Activated T-cell treated with anti-CD3 and anti-CD28 coated beads for 48 hours (primary cell): Measurements from ENCODE around the gene UGT1A6.
"Not testable (repeated sequence)": the region's sequence is repeated elsewhere in the genome, so short reads cannot be mapped to it uniquely, and the experiment has no call there.

Experiments used
- DNase-seq: peaks from one replicate; pipeline ENCODE4 v3.0.0-alpha.2; 2020; ENCODE audit warnings: low read depth

Gene UGT1A6

DNA sequence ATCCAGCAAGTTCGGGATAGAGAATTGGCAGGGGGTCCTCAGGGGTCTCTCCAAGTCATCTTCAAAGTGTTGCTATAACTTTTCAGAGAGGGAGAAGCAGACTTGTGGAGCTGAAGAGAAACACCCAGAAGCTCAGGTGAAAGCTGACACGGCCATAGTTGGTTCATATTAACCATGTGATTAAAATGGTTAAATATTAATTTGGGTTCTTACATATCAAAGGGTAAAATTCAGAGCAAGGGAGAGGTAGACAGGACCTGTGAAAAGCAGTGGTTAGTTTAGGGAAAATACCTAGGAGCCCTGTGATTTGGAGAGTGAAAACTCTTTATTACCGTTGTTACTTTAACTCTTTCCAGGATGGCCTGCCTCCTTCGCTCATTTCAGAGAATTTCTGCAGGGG, at the start of gene UGT1A6:
Gene UGT1A6 (plus strand): TSS at position 243 of the 400 bp plus-strand sequence. CDS start 115 bp downstream, at position 358.
- no peak for DNase-seq

DNA sequence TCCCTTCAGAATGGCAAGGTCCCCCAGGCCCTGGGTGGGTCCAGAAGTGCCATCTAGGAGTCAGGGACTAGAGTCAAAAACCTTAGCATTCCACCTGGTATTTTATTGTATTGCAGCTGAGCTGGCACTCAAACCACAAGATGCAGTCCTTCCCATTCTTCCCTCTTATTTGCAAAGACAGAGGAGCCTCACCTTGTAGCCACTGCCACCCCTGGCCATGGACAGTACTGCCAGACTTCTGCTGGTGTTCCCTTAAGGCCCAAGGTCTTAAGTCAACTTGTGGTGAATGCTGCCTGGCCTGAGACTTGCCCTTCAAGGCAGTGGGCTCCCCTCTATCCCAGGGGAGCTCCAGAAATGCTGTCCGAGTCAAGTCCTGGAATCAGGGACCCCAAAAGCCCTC, 49.6 kb upstream of the UGT1A6 start:
- DNase-seq: no peak

DNA sequence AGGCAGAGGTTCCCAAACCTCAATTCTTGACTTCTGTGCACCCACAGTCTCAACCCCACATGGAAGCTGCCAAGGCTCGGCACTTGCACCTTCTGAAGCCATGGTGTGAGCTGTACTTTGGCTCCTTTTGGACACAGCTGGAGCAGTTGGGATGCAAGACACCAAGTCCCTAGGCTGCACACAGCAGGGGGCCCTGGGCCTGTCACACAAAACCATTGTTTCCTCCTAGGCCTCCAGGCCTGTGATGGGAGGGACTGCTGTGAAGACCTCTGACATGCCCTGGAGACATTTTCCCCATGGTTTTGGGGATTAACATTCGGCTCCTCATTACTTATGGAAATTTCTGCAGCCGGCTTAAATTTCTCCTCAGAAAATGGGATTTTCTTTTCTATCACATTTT, 46.7 kb upstream of the UGT1A6 start:
- DNase-seq: not testable (repeated sequence)

DNA sequence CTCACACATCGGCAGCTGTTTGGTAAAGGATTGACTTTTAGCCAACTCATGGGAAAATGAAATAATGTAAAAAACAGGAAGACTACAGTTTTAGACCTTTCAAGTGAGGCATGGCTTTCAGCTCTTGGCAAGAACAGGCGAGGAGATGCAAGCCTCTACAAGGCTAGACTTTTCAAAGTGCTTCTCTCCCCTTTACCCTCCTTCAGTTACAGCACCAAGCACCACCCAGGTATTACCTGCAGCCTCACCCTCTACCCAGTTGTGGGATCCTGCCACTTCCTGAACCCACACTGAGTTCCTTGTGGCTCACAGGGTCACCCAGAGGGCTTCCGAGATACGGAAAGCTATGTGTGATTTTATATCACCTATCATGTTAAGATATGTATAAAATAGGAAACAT, 41.7 kb upstream of the UGT1A6 start:
- DNase-seq: no peak

DNA sequence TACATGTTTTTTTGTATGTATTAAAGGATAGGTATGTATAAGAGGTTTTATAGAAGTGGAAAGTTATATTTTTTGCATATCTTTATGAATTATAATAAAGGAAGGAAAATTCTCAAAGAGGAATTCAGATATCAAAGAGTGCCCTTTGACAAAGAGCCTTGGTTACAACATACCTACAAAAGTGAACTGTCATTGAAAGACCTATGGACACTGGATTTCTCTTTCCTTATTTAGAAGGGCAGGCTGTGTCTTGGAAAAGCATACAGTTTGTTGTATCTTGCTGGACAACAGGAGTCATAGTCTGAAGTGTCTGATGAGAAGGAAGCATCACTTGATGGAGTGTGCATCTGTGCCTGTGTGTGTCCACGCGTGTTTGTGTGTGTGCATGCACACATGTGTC, 41.3 kb upstream of the UGT1A6 start:
- DNase-seq: no peak

DNA sequence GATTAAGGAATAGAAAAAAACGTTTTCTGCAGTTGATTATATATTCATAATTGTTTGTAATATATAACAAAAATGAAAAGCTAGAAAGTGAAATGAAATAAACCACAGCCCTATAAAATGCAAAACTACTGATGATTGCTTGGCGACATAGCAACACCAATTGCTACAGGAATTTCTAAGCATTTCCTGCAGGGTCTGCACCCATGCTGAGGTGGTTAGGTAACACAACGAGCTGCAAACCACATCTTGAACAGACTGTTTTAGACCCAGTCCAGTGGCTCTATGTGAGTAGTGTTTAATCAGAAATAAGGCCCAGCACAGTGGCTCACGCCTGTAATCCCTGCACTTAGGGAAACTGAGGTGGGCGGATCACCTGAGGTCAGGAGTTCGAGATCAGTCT, 38.2 kb upstream of the UGT1A6 start:
- DNase-seq: no peak

DNA sequence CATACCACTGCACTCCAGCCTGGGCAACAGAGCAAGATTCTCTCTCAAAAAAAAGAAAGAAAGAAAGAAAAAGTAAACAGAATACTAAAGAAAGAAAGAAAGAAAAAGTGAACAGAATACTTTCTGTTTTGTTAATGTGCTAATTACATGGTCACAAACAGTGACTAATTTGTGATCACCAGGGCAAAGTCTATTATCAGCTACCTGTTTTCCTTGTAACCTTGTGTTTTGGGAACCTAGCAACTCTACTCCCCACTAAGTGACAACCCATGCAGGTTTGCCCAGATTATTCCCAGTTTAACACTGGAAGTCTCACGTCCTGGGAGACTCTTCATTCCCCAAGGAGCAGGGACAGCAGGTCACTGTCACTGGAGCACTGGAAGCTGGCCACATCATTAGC, 37.6 kb upstream of the UGT1A6 start:
- DNase-seq: no peak

DNA sequence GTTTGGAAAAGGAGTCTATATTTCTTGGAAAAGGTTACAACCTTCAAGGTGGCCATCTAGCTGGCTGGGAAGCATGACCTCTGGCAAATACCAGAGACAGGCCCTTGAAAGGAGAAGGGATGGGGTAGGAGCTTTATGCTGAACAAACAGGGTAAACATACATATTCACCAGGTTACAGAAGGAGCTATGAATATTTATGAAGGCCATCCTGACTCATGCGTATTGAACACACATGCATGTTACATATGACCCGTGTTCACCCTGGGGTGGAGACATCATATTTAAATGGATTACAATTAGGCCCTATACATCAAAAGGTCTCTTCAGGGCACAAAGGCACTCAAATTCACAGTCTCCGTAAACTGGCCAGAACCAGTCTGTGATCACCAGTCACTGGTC, 36.7 kb upstream of the UGT1A6 start:
- not testable (repeated sequence) for DNase-seq

DNA sequence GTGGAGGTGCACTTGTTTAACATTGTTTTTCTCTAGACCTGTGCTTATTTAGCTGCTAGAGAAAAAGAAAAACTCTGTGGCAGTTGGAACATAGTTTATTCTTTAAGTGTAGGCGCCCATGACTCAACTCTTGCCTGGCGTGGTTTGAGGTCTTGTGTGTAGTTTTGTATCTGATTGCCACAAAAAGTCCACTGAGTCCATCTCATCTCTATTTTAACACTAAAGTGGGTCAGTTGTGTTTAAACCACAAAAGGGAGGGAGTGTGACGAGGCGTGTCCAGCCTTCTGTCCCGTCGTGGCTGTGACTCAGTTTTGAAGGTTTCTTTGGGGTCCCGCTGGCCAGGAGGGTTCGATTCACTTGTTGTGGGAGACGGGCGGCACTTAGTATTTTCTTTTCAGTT, 36.2 kb upstream of the UGT1A6 start:
- DNase-seq: no peak

DNA sequence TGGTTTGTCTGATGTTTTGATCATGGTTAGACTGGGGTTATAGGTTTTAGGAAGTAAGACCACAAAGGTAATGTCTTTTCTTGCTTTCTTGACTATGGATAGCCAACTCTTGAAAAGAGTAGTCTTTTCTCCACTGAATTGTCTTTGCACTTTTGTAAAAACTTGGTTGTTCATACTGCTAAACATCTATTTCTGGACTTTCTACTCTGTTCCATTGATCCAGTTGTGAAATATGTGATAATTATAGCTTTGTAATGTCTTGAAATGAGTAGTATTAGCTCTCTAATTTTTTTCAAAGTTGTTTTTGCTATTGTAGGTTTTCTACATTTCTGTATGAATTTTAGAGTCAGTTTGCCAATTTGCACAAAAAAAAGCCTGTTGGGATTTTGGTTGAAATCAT, 34.1 kb upstream of the UGT1A6 start:
- DNase-seq: no peak

DNA sequence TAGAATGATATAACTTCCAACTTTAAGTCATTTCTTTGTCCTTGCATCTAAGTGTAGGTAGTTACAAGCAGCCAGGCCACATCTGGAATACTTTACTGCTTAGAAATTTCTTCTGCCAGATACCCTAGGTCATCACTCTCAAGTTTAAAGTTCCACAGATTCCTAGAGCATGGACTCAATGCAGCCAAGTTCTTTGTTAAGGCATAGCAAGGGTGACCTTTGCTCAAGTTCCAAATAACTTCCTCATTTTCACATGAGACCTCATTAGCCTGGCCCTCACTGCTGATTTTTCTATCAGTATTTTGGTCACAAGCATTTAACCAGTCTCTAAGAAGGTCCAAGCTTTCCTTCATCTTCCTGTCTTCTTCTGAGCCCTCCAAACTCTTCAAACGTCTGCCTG, 28.8 kb upstream of the UGT1A6 start:
- no peak for DNase-seq

DNA sequence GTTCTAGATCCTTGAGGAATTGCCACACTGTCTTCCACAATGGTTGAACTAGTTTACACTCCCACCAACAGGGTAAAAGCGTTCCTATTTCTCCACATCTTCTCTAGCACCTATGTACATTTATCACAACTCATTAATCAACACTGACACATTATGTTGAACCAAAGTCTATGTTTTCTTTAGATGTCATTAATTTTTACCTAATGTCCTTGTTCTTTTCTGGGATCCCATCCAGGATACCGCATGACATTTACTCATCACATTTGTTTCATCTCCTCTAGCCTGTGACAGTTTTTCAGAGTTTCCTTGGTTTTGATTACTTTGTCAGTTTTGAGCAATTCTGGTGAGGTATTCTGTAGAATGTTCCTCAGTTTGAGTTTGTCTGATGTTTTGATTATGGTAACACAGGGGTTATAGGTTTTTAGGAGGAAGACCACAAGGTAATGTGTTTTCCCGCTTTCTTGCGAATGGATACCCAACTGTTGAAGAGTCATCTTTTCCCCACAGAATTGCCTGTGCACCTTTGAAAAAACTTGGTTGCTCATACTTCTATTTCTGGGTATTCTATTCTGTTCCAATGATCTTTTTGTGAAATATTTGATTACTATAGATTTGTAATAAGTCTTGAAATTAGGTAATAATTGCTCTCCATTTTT, 24.0 kb upstream of the UGT1A6 start:
- DNase-seq: no peak

DNA sequence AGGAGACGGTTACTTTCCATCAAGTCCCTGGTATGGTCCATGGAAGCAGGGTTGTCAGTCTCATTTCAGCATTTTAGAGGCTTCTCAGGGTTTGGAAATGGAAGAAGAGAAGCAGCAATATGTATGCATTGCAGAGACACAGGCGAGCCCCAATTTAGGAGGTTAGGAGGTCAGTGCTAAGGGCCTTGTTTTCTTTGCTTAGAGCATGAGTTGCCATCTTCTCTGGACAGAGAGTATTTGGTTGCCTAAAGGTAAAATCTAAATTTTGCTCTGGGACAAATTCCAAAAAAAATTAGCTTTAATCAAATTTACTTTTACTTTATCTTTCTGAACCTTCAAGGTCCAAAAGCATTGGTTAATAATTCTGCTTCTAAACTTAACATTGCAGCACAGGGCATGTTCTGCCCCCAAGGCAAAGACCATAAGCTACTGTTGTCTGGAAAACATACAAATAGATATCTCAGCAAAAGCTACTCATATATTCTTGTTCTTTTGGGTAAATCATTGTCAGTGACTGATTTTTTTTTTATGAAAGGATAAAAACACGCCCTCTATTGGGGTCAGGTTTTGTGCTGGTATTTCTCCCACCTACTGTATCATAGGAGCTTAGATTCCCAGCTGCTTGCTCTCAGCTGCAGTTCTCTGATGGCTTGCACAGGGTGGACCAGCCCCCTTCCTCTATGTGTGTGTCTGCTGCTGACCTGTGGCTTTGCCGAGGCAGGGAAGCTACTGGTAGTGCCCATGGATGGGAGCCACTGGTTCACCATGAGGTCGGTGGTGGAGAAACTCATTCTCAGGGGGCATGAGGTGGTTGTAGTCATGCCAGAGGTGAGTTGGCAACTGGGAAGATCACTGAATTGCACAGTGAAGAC, 21.2 kb upstream of the UGT1A6 start, which contains the start of gene UGT1A9:
Gene UGT1A9 (plus strand): TSS at position 609 of the 872 bp plus-strand sequence. CDS start 37 bp downstream, at position 646.
- DNase-seq: no peak

DNA sequence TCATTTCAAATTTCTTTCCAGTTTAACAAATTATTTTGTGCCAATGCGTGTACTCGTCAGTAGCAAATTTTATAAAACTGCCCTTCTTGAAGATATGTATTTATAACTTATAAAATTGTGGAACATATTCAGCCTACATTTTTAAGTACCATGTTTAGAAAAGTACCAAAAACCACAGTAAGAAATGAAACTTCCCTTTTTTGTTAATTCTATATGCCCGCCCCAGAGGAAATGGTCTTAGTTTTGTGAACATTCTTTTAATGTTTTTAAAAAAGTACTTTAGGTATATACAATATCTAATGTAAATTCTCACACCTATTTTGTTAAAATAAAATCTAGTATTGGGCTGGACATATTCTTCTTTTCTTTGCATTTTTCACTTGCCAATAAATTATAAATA, 19.8 kb upstream of the UGT1A6 start:
- no peak for DNase-seq

DNA sequence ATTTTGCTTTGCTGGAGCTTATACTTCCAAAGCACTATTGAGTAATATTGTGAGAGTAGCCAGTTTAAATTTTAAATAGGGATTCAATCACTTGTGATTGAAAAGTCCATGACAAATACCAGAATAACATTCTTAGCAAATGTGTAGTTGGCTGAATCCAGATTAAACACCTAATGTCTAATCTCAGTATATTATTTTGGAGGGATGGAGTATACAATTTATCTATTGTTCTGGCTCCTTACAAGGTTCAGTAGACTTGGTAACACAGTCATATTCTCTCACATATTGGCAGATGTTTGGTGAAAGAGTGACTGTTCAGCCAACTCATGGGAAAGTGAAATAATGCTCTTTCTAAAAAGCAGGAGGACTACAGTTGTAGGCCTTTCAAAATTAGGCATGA, 18.8 kb upstream of the UGT1A6 start:
- no peak for DNase-seq

DNA sequence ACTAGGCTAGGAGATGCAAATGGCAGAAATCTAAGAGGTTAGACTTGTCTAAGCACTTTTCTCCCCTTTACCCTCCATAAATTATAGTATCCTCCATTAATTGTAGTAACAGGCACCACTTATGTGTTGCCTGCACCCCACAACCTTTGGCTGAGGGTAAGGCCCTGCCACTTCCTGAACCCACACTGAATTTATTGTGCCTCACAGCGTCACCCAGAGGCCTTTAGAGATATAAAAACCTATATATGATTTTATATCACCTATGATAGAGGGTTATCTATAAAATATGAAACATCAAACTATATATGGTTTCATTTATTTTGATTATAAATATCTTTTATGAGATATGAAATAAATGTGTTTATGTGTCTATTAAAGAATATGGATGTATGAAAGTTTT, 18.4 kb upstream of the UGT1A6 start:
- no peak for DNase-seq

DNA sequence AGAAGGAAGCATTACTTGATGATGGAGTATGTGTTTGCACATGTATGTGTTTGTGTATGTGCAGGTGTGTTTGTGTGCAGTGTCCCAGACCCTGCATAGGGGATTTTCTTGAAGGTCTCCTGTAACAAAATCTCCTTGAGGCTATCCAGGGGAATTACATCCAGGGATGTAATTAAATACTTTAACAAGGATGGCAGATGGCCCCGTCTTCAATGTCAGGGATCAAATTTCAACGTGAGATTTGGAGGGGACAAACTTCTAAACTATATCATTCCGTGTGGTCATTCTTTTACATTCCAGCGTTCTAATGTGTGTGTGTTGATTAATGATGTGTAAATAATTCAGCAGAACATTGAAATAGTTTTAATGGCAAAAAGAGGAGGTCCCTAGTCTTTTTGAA, 17.7 kb upstream of the UGT1A6 start:
- DNase-seq: no peak

DNA sequence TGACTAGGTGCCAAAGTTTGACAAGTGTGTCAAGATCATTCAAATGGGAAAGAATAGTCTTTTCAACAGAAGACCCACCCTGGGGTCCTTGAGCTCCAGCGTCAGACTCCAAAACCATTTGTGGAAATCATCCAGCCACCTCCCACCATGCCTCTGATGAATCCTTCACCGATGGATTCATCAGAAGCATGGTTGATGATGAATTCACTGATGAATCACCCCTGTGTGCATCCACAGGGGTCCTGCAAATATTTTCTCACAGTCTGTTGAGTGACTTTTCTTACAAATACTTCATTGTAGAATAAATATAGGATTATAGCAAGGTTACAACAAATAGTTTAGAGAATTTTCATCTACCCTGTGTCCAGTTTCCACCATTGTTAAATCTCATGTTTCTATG, 16.6 kb upstream of the UGT1A6 start:
- no peak for DNase-seq

DNA sequence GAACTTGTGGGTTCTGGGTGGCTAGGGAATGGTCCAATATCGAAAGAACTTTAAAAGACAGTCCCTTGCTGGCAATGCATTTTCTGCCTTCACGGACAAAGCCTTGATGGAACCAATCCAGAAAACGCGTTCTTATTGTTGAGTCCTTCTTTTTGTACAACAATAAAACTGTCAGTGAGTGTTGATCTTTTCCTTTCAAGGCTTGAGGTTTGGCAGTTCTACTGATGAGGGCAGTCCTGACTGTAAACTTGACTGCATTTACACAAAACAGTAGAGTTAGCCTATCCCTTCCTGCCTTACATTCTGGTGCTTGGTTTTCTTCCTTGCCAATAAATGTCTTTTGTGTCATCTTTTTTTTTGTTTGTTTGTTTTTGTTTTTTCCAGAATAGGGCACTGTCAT, 13.5 kb upstream of the UGT1A6 start:
- DNase-seq: no peak

DNA sequence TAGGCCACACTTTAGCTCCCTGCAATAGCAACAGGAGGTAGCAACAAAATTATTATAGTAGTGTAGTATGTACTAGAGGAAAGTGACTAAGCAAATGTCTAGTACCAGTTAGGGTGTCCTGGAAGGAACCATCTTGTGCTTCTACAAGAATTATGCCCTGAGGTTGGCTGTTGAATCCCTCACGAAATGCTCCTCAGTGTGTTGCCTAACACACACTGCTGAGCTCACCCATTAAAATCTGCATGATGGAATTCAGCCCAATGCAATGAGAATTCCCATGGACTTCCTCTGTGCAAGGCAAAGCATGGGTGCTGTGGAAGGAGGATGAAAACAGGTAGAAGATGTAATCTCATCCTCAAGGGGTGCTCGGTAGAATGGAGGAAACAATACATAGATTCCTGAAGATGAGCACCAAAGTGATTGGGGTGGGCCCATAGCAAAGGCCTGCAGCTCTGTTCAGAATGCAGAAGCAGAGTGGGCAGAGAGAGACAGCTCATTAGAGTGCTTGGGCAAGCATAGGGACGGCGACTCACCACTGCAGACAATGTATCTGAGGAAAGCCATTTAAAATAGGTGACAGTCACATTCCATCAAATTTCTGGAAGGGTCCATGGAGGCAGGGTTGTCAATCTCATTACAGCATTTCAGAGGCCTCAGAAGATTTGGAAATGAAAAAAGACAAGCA, 12.2 kb upstream of the UGT1A6 start:
- no peak for DNase-seq

DNA sequence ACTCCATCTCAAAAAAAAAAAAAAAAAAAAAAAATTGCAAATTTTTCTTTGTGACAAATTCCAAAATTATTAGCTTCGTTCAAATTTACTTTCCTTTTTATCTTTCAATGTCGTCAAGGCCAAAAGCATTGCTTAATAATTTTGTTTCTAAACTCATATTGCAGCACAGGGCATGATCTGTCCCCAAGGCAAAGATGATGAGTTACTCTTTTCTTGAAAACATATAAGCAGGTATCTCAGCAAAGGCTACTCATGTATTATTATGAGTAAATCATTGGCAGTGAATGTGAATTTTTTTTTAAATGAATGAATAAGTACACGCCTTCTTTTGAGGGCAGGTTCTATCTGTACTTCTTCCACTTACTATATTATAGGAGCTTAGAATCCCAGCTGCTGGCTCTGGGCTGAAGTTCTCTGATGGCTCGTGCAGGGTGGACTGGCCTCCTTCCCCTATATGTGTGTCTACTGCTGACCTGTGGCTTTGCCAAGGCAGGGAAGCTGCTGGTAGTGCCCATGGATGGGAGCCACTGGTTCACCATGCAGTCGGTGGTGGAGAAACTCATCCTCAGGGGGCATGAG, 11.1 kb upstream of the UGT1A6 start, which contains the start of gene UGT1A7:
Gene UGT1A7 (plus strand): TSS at position 381 of the 579 bp plus-strand sequence. CDS start 37 bp downstream, at position 418.
- no peak for DNase-seq

DNA sequence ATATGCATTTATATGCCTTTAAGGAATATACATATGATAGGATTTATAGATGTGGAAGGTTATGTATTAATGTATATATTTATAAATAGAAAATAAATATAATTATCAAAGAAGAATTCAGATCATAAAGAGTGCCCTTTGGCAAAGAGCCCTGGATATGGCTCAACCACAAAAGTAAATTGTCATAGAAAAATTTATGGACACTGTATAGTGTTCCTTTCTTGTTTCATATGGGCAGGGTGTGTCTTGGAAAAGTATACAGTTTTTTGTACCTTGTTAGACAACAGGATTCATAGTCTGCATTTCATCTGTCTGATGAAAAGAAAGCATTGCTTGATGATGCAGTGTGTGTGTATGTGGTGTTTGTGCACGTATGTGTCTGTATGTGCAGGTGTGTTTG, 8.1 kb upstream of the UGT1A6 start:
- no peak for DNase-seq
